ENCODE data around the gene IQCM.
A peak's percentile ranks its signal among the peaks of the same experiment; 100 is the strongest.

DNA sequence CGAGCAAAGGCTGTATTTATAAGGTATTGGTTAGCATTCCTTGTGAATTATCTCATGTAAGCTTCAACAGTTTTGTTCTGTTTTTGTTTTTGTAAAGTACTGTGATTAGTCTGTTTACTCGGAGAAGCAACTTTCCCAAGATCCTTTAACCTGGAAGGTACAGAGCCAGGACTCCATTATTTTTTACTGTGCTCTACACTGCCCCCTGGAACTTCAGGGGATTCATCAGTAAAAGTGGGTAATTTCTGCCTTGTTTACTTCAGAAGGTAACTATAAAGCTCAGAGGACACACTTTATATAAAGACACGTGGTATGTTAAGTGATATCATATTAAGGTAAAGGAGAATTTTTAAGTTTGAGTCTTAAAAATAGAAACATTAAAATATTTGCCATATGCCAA, 124.9 kb downstream of the IQCM start:
- TF ChIP-seq, protein P1, sequence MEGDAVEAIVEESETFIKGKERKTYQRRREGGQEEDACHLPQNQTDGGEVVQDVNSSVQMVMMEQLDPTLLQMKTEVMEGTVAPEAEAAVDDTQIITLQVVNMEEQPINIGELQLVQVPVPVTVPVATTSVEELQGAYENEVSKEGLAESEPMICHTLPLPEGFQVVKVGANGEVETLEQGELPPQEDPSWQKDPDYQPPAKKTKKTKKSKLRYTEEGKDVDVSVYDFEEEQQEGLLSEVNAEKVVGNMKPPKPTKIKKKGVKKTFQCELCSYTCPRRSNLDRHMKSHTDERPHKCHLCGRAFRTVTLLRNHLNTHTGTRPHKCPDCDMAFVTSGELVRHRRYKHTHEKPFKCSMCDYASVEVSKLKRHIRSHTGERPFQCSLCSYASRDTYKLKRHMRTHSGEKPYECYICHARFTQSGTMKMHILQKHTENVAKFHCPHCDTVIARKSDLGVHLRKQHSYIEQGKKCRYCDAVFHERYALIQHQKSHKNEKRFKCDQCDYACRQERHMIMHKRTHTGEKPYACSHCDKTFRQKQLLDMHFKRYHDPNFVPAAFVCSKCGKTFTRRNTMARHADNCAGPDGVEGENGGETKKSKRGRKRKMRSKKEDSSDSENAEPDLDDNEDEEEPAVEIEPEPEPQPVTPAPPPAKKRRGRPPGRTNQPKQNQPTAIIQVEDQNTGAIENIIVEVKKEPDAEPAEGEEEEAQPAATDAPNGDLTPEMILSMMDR (conservative IDR thresholded peaks at IDR 0.05 in 1 of 2, IDR thresholded peaks at IDR 0.05 in 1 of 2; ENCODE audit: low read depth in 1 of 2, low read length in 2 of 2): peak in 1 of 2 donors; percentile 19
- no peak for TF ChIP-seq EZH2 (IDR thresholded peaks at IDR 0.05; ENCODE audit: low read length, missing control alignments)
